Panc1 (cell line): Measurements from ENCODE around the gene CALD1. TPM values are rescaled to one million over a fixed set of nuclear protein-coding genes. Genes with fewer than 3 reads are reported as not detected.

Source experiments
- ATAC-seq: fragments of 200-7000 bp; cut with Tn5 transposase; 2 replicates; pipeline ENCODE4 v1.9.1; 2020; ENCODE audit warnings: mild to moderate bottlenecking, moderate library complexity
- BruUV-seq: library from RNA; stranded (reverse); fragments of 400-500 nt; replicated peaks from 2 replicates; lab custom pipeline; 2021; lab: Mats Ljungman, UMichigan
- CTCF ChIA-PET: fragments of 300-600 bp; sonication (Branson Sonifier 250); formaldehyde crosslinking; loops from one replicate; lab custom pipeline; 2022; ENCODE audit warnings: antibody characterized with exemption; lab: Charles Lee
- POLR2A ChIA-PET: fragments of 300-600 bp; sonication (Branson Sonifier 250); formaldehyde crosslinking; loops from one replicate; lab custom pipeline; 2022; ENCODE audit warnings: antibody characterized with exemption; lab: Charles Lee
- DNase-seq: peaks from one replicate; pipeline ENCODE4 v3.0.0-alpha.2; 2010; ENCODE audit warnings: low read depth, low spot score
- H3K27ac ChIP-seq: 2 replicates; pipeline ENCODE4 v1.5.1; 2011; ENCODE audit warnings: mild to moderate bottlenecking, low read length, inconsistent platforms
- H3K27me3 ChIP-seq: fragments of 200-500 bp; sonication (Bioruptor generic); 2 replicates; pipeline ENCODE4 v1.6.0; 2014; ENCODE audit warnings: low read length, inconsistent platforms; ENCODE audit not compliant: control insufficient read depth, insufficient read depth
- H3K36me3 ChIP-seq: fragments of 200-500 bp; sonication (Bioruptor generic); 2 replicates; pipeline ENCODE4 v1.5.1; 2014; ENCODE audit warnings: inconsistent platforms, mild to moderate bottlenecking, low read length, moderate library complexity; ENCODE audit not compliant: control insufficient read depth, insufficient read depth
- H3K4me1 ChIP-seq: 2 replicates; pipeline ENCODE4 v1.5.1; 2011; ENCODE audit warnings: inconsistent platforms, mild to moderate bottlenecking, low read length, moderate library complexity; ENCODE audit not compliant: control insufficient read depth, insufficient read depth
- H3K4me3 ChIP-seq, 2 experiments: 2 replicates each; pipeline ENCODE4 v1.5.1; 2011 to 2012; ENCODE audit warnings: low read depth in 2 of 2, low read length in 2 of 2, mild to moderate bottlenecking in 2 of 2, inconsistent platforms in 1 of 2, moderate library complexity in 1 of 2
- H3K9me3 ChIP-seq: fragments of 200-500 bp; sonication (Bioruptor generic); 2 replicates; pipeline ENCODE4 v1.5.1; 2014; ENCODE audit warnings: low read depth, mild to moderate bottlenecking, inconsistent platforms, low read length, moderate library complexity; ENCODE audit not compliant: control insufficient read depth, insufficient read depth
- CTCF ChIP-seq: fragments of 450-650 bp; IDR thresholded peaks from 2 replicates; pipeline ENCODE4 v1.5.1; 2017; ENCODE audit warnings: mild to moderate bottlenecking
- POLR2AphosphoS5 ChIP-seq: IDR thresholded peaks from 2 replicates; pipeline ENCODE4 v1.6.1; 2012; ENCODE audit warnings: mild to moderate bottlenecking, low read depth, low read length, moderate library complexity
- REST ChIP-seq, 2 experiments: IDR thresholded peaks; 2 replicates each; pipeline ENCODE4 v1.6.1; 2011 to 2012; ENCODE audit warnings: low read depth in 2 of 2, control low read depth in 1 of 2, low read length in 1 of 2, mild to moderate bottlenecking in 1 of 2, moderate library complexity in 1 of 2; ENCODE audit not compliant: insufficient read depth in 1 of 2
- SIN3A ChIP-seq: IDR thresholded peaks from 2 replicates; pipeline ENCODE4 v1.6.1; 2012; ENCODE audit warnings: low read depth, mild to moderate bottlenecking, low read length, moderate library complexity, borderline replicate concordance; ENCODE audit not compliant: insufficient read depth
- TCF7L2 ChIP-seq: IDR thresholded peaks from 2 replicates; pipeline ENCODE4 v1.6.1; 2011; ENCODE audit warnings: mild to moderate bottlenecking, low read depth, low read length, inconsistent platforms
- in situ Hi-C: cut with HindIII; loops from 2 replicates; pipeline ENCODE4 v1.10.0; 2016; ENCODE audit warnings: low sequenced_read_pairs, low pct_unique_long_range_greater_than_20kb
- intact Hi-C: fragments of 100-400 bp; cut with micrococcal nuclease; formaldehyde crosslinking; loops from one replicate; pipeline ENCODE4 v1.10.0; 2022; ENCODE audit not compliant: unreplicated experiment
- total RNA-seq: library from RNA; stranded (reverse); gene quantifications from one replicate; pipeline ENCODE4 v1.2.1, GENCODE V29; 2021; ENCODE audit not compliant: unreplicated experiment

CALD1 gene
- total RNA-seq, 1 experiment from 2014 or later = 9.2 TPM

GRCh38 chr7:134826105-134826504 lies 46.7 kb downstream of the CALD1 start:
- intact Hi-C loops = no loop called here

GRCh38 chr7:134827436-134827835 lies 48.0 kb downstream of the CALD1 start:
- no peaks in the 10 kb centered on the region for H3K4me1 ChIP-seq
- H3K27me3 ChIP-seq = no peaks in the 10 kb centered on the region
- H3K36me3 ChIP-seq = no peaks in the 10 kb centered on the region
- TF ChIP-seq REST (IDR thresholded peaks at IDR 0.05; ENCODE audit: insufficient read depth in 1 of 2, low read depth in 2 of 2, low read length in 1 of 2) = no peak
- no peak for TF ChIP-seq POLR2AphosphoS5
- no peak for TF ChIP-seq SIN3A
- no peak for TF ChIP-seq CTCF
- TF ChIP-seq TCF7L2 = no peak
- ATAC-seq = no peak
- no TSS peak for BruUV-seq
- H3K9me3 ChIP-seq = no peaks in the 10 kb centered on the region
- POLR2A ChIA-PET = no interaction called here
- CTCF ChIA-PET = no interaction called here
- in situ Hi-C loops (no loop called here), intact Hi-C loops (no loop called here)
- H3K4me3 ChIP-seq = no peak overlapping the region
- no peak for DNase-seq
- H3K27ac ChIP-seq = no peak overlapping the region

More at GRCh38 chr7:134826105-134826504, 46.7 kb downstream of the CALD1 start:
- Histone ChIP-seq H3K36me3 (no peaks in the 10 kb centered on the region), H3K9me3 (no peaks in the 10 kb centered on the region), H3K4me1 (no peaks in the 10 kb centered on the region), H3K27ac (no peak overlapping the region), H3K4me3 (no peak overlapping the region), H3K27me3 (no peaks in the 10 kb centered on the region)
- CTCF ChIA-PET = no interaction called here
- in situ Hi-C loops = no loop called here
- TF ChIP-seq TCF7L2 (no peak), SIN3A (no peak), CTCF (no peak), REST (IDR thresholded peaks at IDR 0.05; ENCODE audit: insufficient read depth in 1 of 2, low read depth in 2 of 2, low read length in 1 of 2) (no peak), POLR2AphosphoS5 (no peak)
- ATAC-seq (no peak), DNase-seq (no peak)
- no TSS peak for BruUV-seq
- POLR2A ChIA-PET = no interaction called here
